ENCODE data around the gene KLK8. TPM values are rescaled to one million over a fixed set of nuclear protein-coding genes. Genes with fewer than 3 reads are reported as not detected.

Gene KLK8
- total RNA-seq, 2 experiments from 2014 or later = not detected

- Mint-ChIP-seq H3K4me3 (no peak overlapping the region), H3K36me3 (ENCODE audit: low read depth) (no peaks in the 10 kb centered on the region), H3K27me3 (peaks cover 6% of the 10 kb centered on the region), H3K9me3 (no peaks in the 10 kb centered on the region), H3K27ac (no peak overlapping the region), H3K4me1 (no peaks in the 10 kb centered on the region)
- DNase-seq = no peak
- ChIA-PET CTCF (interaction anchor here (0.7 kb wide), 1 partner anchor 747 kb away, joined by 3 read pairs; no protein-coding TSS in a partner anchor), POLR2A (no interaction called here)
Observed at GRCh38 chr19:51010066-51010795, 8.8 kb upstream of the KLK8 start.

- Mint-ChIP-seq H3K27ac (no peak overlapping the region), H3K4me3 (no peak overlapping the region), H3K4me1 (no peaks in the 10 kb centered on the region), H3K36me3 (ENCODE audit: low read depth) (no peaks in the 10 kb centered on the region), H3K9me3 (no peaks in the 10 kb centered on the region), H3K27me3 (no peaks in the 10 kb centered on the region)
- CTCF ChIA-PET = interaction anchor here (0.7 kb wide), 1 partner anchor 746 kb away, joined by 3 read pairs; no protein-coding TSS in a partner anchor
- DNase-seq = no peak
- POLR2A ChIA-PET = no interaction called here
Observed at GRCh38 chr19:51009061-51009891, 7.9 kb upstream of the KLK8 start.

- Mint-ChIP-seq H3K4me3 (no peak overlapping the region), H3K9me3 (no peaks in the 10 kb centered on the region), H3K27ac (no peak overlapping the region), H3K36me3 (ENCODE audit: low read depth) (no peaks in the 10 kb centered on the region), H3K27me3 (no peaks in the 10 kb centered on the region), H3K4me1 (no peaks in the 10 kb centered on the region)
- POLR2A ChIA-PET = no interaction called here
- CTCF ChIA-PET = no interaction called here
- DNase-seq = no peak
Observed at GRCh38 chr19:51007488-51007887, 6.1 kb upstream of the KLK8 start.

- no peak for DNase-seq
- no peaks in the 10 kb centered on the region for H3K27me3 Mint-ChIP-seq
- ChIA-PET POLR2A (no interaction called here), CTCF (no interaction called here)
- H3K9me3 Mint-ChIP-seq = no peaks in the 10 kb centered on the region
- H3K4me1 Mint-ChIP-seq = no peaks in the 10 kb centered on the region
- no peak overlapping the region for H3K27ac Mint-ChIP-seq
- H3K4me3 Mint-ChIP-seq = no peak overlapping the region
- H3K36me3 Mint-ChIP-seq (ENCODE audit: low read depth) = no peaks in the 10 kb centered on the region
Observed at GRCh38 chr19:51006406-51006805, 5.0 kb upstream of the KLK8 start.

- no peak overlapping the region for H3K27ac Mint-ChIP-seq
Observed at GRCh38 chr19:51005248-51005647, 3.8 kb upstream of the KLK8 start.

GRCh38 chr19:51003316-51003715 lies 1.9 kb upstream of the KLK8 start:
- Mint-ChIP-seq H3K4me1 (no peaks in the 10 kb centered on the region), H3K4me3 (no peak overlapping the region), H3K9me3 (no peaks in the 10 kb centered on the region), H3K36me3 (ENCODE audit: low read depth) (no peaks in the 10 kb centered on the region), H3K27me3 (no peaks in the 10 kb centered on the region), H3K27ac (no peak overlapping the region)
- POLR2A ChIA-PET = no interaction called here
- DNase-seq = no peak
- CTCF ChIA-PET = no interaction called here

More at GRCh38 chr19:51005248-51005647, 3.8 kb upstream of the KLK8 start:
- DNase-seq = no peak
- no peaks in the 10 kb centered on the region for H3K4me1 Mint-ChIP-seq
- CTCF ChIA-PET = no interaction called here
- H3K9me3 Mint-ChIP-seq = no peaks in the 10 kb centered on the region
- POLR2A ChIA-PET = no interaction called here
- H3K27me3 Mint-ChIP-seq = no peaks in the 10 kb centered on the region
- H3K36me3 Mint-ChIP-seq (ENCODE audit: low read depth) = no peaks in the 10 kb centered on the region
- H3K4me3 Mint-ChIP-seq = no peak overlapping the region

- H3K27me3 Mint-ChIP-seq = no peaks in the 10 kb centered on the region
- no peak overlapping the region for H3K27ac Mint-ChIP-seq
Observed at GRCh38 chr19:51002542-51003311, 1.3 kb upstream of the KLK8 start.

GRCh38 chr19:51002089-51002532 lies 707 bp upstream of the KLK8 start:
- CTCF ChIA-PET = interaction anchor here (1.0 to 1.5 kb wide), 2 partner anchors 10 to 15 kb away, joined by 3 read pairs; no protein-coding TSS in a partner anchor
- H3K27me3 Mint-ChIP-seq = no peaks in the 10 kb centered on the region

More at GRCh38 chr19:51002542-51003311, 1.3 kb upstream of the KLK8 start:
- CTCF ChIA-PET = interaction anchor here (1.0 to 1.5 kb wide), 2 partner anchors 10 to 14 kb away, joined by 3 read pairs; no protein-coding TSS in a partner anchor
- Mint-ChIP-seq H3K4me1 (no peaks in the 10 kb centered on the region), H3K4me3 (no peak overlapping the region), H3K36me3 (ENCODE audit: low read depth) (no peaks in the 10 kb centered on the region), H3K9me3 (no peaks in the 10 kb centered on the region)
- POLR2A ChIA-PET = no interaction called here
- peak; percentile 21 for DNase-seq

GRCh38 chr19:51000981-51001380 lies 423 bp downstream of the KLK8 start:
- Mint-ChIP-seq H3K27ac (no peak overlapping the region), H3K9me3 (no peaks in the 10 kb centered on the region), H3K36me3 (ENCODE audit: low read depth) (no peaks in the 10 kb centered on the region), H3K4me3 (no peak overlapping the region), H3K4me1 (no peaks in the 10 kb centered on the region), H3K27me3 (peaks cover 2% of the 10 kb centered on the region)
- DNase-seq = no peak
- CTCF ChIA-PET = no interaction called here
- POLR2A ChIA-PET = no interaction called here

More at GRCh38 chr19:51002089-51002532, 707 bp upstream of the KLK8 start:
- no peak for DNase-seq
- H3K4me1 Mint-ChIP-seq = no peaks in the 10 kb centered on the region
- H3K9me3 Mint-ChIP-seq = no peaks in the 10 kb centered on the region
- H3K4me3 Mint-ChIP-seq = no peak overlapping the region
- POLR2A ChIA-PET = no interaction called here
- H3K36me3 Mint-ChIP-seq (ENCODE audit: low read depth) = no peaks in the 10 kb centered on the region
- H3K27ac Mint-ChIP-seq = no peak overlapping the region

- no peaks in the 10 kb centered on the region for H3K4me1 Mint-ChIP-seq
- POLR2A ChIA-PET = no interaction called here
- H3K27ac Mint-ChIP-seq = no peak overlapping the region
- CTCF ChIA-PET = no interaction called here
- no peak for DNase-seq
- H3K4me3 Mint-ChIP-seq = no peak overlapping the region
- no peaks in the 10 kb centered on the region for H3K9me3 Mint-ChIP-seq
- no peaks in the 10 kb centered on the region for H3K36me3 Mint-ChIP-seq (ENCODE audit: low read depth)
- H3K27me3 Mint-ChIP-seq = peaks cover 2% of the 10 kb centered on the region
Observed at GRCh38 chr19:51000426-51000825, 978 bp downstream of the KLK8 start.

- Mint-ChIP-seq H3K27me3 (peaks cover 2% of the 10 kb centered on the region), H3K36me3 (ENCODE audit: low read depth) (no peaks in the 10 kb centered on the region)
- DNase-seq = no peak
Observed at GRCh38 chr19:50998686-50999085, 2.7 kb downstream of the KLK8 start.

GRCh38 chr19:50998061-50998460 lies 3.3 kb downstream of the KLK8 start:
- Mint-ChIP-seq H3K4me3 (no peak overlapping the region), H3K27ac (no peak overlapping the region), H3K9me3 (peaks cover 3% of the 10 kb centered on the region), H3K4me1 (no peaks in the 10 kb centered on the region), H3K27me3 (peaks cover 2% of the 10 kb centered on the region), H3K36me3 (ENCODE audit: low read depth) (no peaks in the 10 kb centered on the region)
- CTCF ChIA-PET = no interaction called here
- POLR2A ChIA-PET = no interaction called here
- DNase-seq = no peak

More at GRCh38 chr19:50998686-50999085, 2.7 kb downstream of the KLK8 start:
- peaks cover 3% of the 10 kb centered on the region for H3K9me3 Mint-ChIP-seq
- no peak overlapping the region for H3K4me3 Mint-ChIP-seq
- ChIA-PET CTCF (no interaction called here), POLR2A (no interaction called here)
- H3K27ac Mint-ChIP-seq = no peak overlapping the region
- H3K4me1 Mint-ChIP-seq = no peaks in the 10 kb centered on the region

- Mint-ChIP-seq H3K27ac (no peak overlapping the region), H3K27me3 (peaks cover 16% of the 10 kb centered on the region), H3K36me3 (ENCODE audit: low read depth) (no peaks in the 10 kb centered on the region), H3K9me3 (peaks cover 3% of the 10 kb centered on the region), H3K4me3 (no peak overlapping the region), H3K4me1 (no peaks in the 10 kb centered on the region)
- DNase-seq = no peak
- CTCF ChIA-PET = no interaction called here
- POLR2A ChIA-PET = no interaction called here
Observed at GRCh38 chr19:50994129-50994528, 7.3 kb downstream of the KLK8 start.
